ENCODE results near the gene STAC3.

Gene STAC3

GRCh38 chr12:57235728-57236131 is 15.3 kb downstream of the STAC3 start:
- DNase-seq = no peak

- DNase-seq = no peak
Observed at GRCh38 chr12:57235017-57235727, 15.8 kb downstream of the STAC3 start.

GRCh38 chr12:57234571-57235016 is 16.4 kb downstream of the STAC3 start:
- DNase-seq = no peak

- DNase-seq = no peak
Observed at GRCh38 chr12:57234233-57234570, 16.8 kb downstream of the STAC3 start.

- no peak for DNase-seq
Observed at GRCh38 chr12:57233357-57234232, 17.4 kb downstream of the STAC3 start.

GRCh38 chr12:57232156-57232756 is 18.7 kb downstream of the STAC3 start:
- no peak for DNase-seq

GRCh38 chr12:57231276-57232021 is 19.5 kb downstream of the STAC3 start:
- DNase-seq = no peak

- DNase-seq = no peak
Observed at GRCh38 chr12:57230381-57231155, 20.4 kb downstream of the STAC3 start.

GRCh38 chr12:57229634-57230380 is 21.2 kb downstream of the STAC3 start, which contains the start of gene SHMT2:
SHMT2 (plus strand) TSS chr12:57229711; CDS start chr12:57229779, 68 bp downstream.
- DNase-seq = peak; percentile 88

GRCh38 chr12:57229046-57229633 is 21.8 kb downstream of the STAC3 start:
- no peak for DNase-seq

GRCh38 chr12:57227315-57228115 is 23.5 kb downstream of the STAC3 start:
- DNase-seq = no peak

GRCh38 chr12:57226588-57227314 is 24.2 kb downstream of the STAC3 start:
- no peak for DNase-seq

GRCh38 chr12:57225680-57226210 is 25.2 kb downstream of the STAC3 start:
- DNase-seq = no peak

- DNase-seq = peak; percentile 69
Observed at GRCh38 chr12:57224973-57225679, 25.9 kb downstream of the STAC3 start.

GRCh38 chr12:57224278-57224972 is 26.6 kb downstream of the STAC3 start:
- no peak for DNase-seq

- DNase-seq = no peak
Observed at GRCh38 chr12:57223191-57224165, 27.5 kb downstream of the STAC3 start.
